Chondrocyte (in vitro differentiated cells): ENCODE measurements around the gene ABHD12. TPM values are rescaled to one million over a fixed set of nuclear protein-coding genes. Genes with fewer than 3 reads are reported as not detected.

Source experiments
- DNase-seq: peaks from one replicate; pipeline ENCODE4 v3.0.0; 2021; ENCODE audit warnings: mixed read lengths, low spot score
- H3K27ac Mint-ChIP-seq: one replicate; pipeline ENCODE4 v1.8.0; 2021; ENCODE audit warnings: mild to moderate bottlenecking, moderate library complexity, mixed read lengths; ENCODE audit not compliant: unreplicated experiment
- H3K27me3 Mint-ChIP-seq: 2 replicates; pipeline ENCODE4 v1.8.0; 2021; ENCODE audit warnings: low read depth, mixed read lengths
- H3K36me3 Mint-ChIP-seq: 2 replicates; pipeline ENCODE4 v1.8.0; 2021; ENCODE audit warnings: low read depth, mixed read lengths
- H3K4me1 Mint-ChIP-seq: 2 replicates; pipeline ENCODE4 v1.8.0; 2021; ENCODE audit warnings: low read depth, mild to moderate bottlenecking, mixed read lengths
- H3K4me3 Mint-ChIP-seq: one replicate; pipeline ENCODE4 v1.8.0; 2021; ENCODE audit warnings: mild to moderate bottlenecking, moderate library complexity, mixed read lengths; ENCODE audit not compliant: unreplicated experiment
- H3K9me3 Mint-ChIP-seq: 2 replicates; pipeline ENCODE4 v1.8.0; 2021; ENCODE audit warnings: low read depth, mixed read lengths
- CTCF ChIP-seq: fragments of 200-600 bp; sonication (generic); IDR thresholded peaks from 2 replicates; pipeline ENCODE4 v1.5.0; 2021; ENCODE audit warnings: antibody characterized with exemption, mild to moderate bottlenecking, moderate library complexity
- total RNA-seq: library from RNA; stranded (reverse); gene quantifications from 3 replicates; pipeline ENCODE4 v1.2.1, GENCODE V29; 2021

The ABHD12 gene
- total RNA-seq, 1 donor from 2014 or later, result 49.4 TPM

DNA sequence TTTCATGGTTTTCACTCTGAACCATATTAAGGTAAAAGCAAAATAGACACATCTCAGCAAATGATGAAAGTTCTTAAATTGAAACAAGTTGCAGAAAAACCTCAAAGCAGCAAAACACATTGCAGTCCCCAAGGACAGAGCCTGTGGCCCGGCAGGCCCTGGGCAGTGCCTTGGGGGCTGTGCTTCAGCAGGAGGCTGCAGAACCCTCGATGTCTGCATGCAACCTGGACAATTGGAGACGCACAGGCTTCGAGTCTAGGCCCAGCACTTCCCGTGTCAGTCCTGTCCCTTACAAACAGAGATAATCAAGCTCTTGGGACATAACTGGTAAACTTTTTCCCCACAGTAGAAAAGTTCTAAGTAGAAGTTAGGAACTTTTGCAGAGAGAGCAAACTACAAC is 133.5 kb downstream of the ABHD12 start:
- H3K36me3 Mint-ChIP-seq, result peaks cover 27% of the 10 kb centered on the region
- TF ChIP-seq CTCF, result no peak
- no peak overlapping the region for H3K4me3 Mint-ChIP-seq
- H3K9me3 Mint-ChIP-seq, result peaks cover 6% of the 10 kb centered on the region
- DNase-seq, result no peak
- peaks cover 48% of the 10 kb centered on the region for H3K4me1 Mint-ChIP-seq
- H3K27me3 Mint-ChIP-seq, result no peaks in the 10 kb centered on the region
- H3K27ac Mint-ChIP-seq, result no peak overlapping the region

DNA sequence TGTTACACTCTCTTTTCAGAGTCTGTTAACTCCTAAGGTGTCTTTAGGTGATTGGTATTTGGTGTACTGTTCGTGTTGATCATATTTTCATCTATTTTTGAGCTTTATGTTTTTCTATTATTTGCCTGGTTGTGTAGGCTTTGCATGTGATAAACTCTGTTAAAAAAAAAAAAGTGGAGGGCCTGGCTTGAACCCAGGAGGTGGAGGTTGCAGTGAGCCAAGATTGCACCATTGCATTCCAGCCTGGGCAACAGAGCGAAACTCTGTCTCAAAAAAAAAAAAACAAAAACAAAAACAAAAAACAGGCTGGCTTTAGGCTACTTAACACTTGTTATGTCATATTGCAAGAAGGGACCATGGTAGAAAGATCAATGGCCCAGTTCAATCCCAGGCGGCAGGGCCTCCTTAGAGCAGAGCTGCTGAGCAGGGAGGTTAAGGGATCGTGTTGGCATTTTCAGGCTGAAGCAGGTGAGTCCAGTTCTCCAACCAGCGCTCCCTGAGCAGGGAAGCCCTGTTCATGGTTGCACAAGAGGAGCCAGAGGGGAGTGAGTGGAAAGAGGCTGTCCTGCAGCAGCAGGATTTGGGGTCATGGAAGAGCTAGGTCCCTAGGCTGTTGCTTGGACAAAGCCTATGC is 134.3 kb downstream of the ABHD12 start:
- TF ChIP-seq CTCF, result no peak
- Mint-ChIP-seq H3K36me3 (peaks cover 20% of the 10 kb centered on the region), H3K27ac (peak overlapping the region; percentile 8), H3K27me3 (no peaks in the 10 kb centered on the region), H3K4me3 (no peak overlapping the region), H3K9me3 (no peaks in the 10 kb centered on the region), H3K4me1 (peaks cover 56% of the 10 kb centered on the region)
- DNase-seq, result no peak

DNA sequence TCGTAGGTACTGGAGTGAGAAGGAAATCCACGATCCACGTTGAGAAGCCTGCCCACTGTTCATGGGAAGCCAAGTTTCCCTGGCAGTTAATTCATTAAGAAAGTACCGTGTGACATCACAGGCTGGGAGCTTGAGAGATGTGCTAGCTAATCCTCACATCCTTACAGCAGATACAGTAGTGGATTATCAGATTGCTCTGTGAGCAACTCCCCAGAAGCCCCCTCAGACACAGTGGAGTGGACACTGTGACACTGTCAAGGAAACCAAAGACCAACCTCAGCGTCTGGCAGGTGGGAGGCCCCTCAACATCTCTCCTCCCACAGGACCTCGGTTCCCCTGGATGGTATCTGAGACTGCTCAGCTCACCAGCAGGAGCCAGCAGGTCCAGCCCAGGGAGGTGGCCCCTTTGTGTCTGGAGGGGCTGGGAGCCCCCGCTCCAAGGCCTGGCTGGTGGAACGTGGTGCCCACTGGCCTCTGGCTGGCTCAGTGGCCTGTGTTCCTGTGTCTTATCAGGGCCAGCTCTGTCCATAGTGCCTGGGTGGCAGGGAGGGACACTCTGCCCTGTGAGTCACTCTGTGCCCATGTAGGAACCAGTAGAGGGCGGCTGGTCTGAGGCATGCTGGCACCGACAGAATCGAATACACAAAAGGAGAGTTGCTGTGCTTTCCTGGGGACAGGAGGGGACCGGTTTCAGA is 135.5 kb downstream of the ABHD12 start:
- TF ChIP-seq CTCF, result peak; percentile 17
- H3K4me3 Mint-ChIP-seq, result no peak overlapping the region
- no peaks in the 10 kb centered on the region for H3K27me3 Mint-ChIP-seq
- H3K27ac Mint-ChIP-seq, result peak overlapping the region; percentile 51
- peaks cover 68% of the 10 kb centered on the region for H3K4me1 Mint-ChIP-seq
- H3K9me3 Mint-ChIP-seq, result no peaks in the 10 kb centered on the region
- DNase-seq, result peak; percentile 81
- H3K36me3 Mint-ChIP-seq, result peaks cover 12% of the 10 kb centered on the region

DNA sequence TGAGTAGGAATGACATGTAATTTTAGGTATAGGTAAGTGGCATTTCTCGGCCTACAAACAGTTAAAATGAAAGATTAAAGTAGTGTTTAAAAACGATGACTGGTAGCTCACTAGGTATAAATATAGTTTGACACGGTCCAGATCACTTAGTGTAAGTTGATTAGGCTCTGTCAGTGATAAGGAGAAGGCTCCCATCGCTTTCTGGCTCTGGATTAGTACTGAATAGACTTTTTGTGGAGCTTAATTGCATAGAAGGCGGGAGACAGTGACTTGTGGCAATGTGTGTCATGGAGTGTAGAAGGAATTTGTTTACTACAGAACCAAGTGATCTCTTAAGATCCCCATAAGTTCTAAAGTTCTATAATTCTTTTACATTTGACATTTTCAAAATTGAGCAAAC is 136.1 kb downstream of the ABHD12 start:
- no peak overlapping the region for H3K27ac Mint-ChIP-seq
- H3K36me3 Mint-ChIP-seq, result peaks cover 9% of the 10 kb centered on the region
- H3K27me3 Mint-ChIP-seq, result no peaks in the 10 kb centered on the region
- TF ChIP-seq CTCF, result no peak
- no peak overlapping the region for H3K4me3 Mint-ChIP-seq
- DNase-seq, result no peak
- no peaks in the 10 kb centered on the region for H3K9me3 Mint-ChIP-seq
- H3K4me1 Mint-ChIP-seq, result peaks cover 73% of the 10 kb centered on the region

GRCh38 chr20:25253606-25254275 is 136.9 kb downstream of the ABHD12 start:
- no peaks in the 10 kb centered on the region for H3K9me3 Mint-ChIP-seq
- no peaks in the 10 kb centered on the region for H3K27me3 Mint-ChIP-seq
- no peak overlapping the region for H3K4me3 Mint-ChIP-seq
- peaks cover 81% of the 10 kb centered on the region for H3K4me1 Mint-ChIP-seq
- H3K36me3 Mint-ChIP-seq, result peaks cover 3% of the 10 kb centered on the region
- H3K27ac Mint-ChIP-seq, result no peak overlapping the region
- no peak for TF ChIP-seq CTCF
- DNase-seq, result no peak
